Skin of body (tissue), 2 donors: Measurements from ENCODE around the gene MGAT4C. TPM values are rescaled to one million over a fixed set of nuclear protein-coding genes. Genes with fewer than 3 reads are reported as not detected.
A peak's percentile ranks its signal among the peaks of the same experiment; 100 is the strongest.
"Not testable (repeated sequence)": the region's sequence is repeated elsewhere in the genome, so short reads cannot be mapped to it uniquely, and the experiment has no call there.

Experiments used
- DNase-seq: peaks from one replicate; lab custom pipeline; 2025; lab: John Stamatoyannopoulos, UW
- total RNA-seq: library from RNA; depleted of rRNA; stranded (reverse); fragments of >200 nt; gene quantifications from one replicate; pipeline ENCODE4 v1.2.3, GENCODE V29; 2014

MGAT4C gene
- total RNA-seq, 1 donor from 2014 or later: 0.79 TPM

GRCh38 chr12:86137936-86138335 lies 118.3 kb downstream of the MGAT4C start:
- DNase-seq: no peak

DNA sequence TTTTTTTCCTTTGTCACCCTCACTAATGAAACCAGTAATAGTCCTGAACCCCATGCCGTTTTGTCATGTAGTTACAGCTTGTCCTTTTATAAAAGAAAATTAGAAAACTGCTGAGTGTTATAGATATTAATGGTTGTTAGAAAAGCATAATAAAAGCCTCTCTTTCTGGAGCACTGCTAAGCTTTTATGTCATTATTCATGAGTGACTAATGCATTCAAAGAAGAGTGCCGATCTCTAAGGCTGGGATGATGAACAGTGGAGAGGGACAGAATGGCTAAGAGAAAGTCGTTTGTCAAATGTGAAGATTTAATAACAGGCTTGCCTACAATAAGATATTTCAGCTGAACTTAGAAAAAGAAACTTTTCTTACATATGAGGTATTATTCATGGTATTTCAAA lies 121.6 kb downstream of the MGAT4C start:
- DNase-seq: no peak

DNA sequence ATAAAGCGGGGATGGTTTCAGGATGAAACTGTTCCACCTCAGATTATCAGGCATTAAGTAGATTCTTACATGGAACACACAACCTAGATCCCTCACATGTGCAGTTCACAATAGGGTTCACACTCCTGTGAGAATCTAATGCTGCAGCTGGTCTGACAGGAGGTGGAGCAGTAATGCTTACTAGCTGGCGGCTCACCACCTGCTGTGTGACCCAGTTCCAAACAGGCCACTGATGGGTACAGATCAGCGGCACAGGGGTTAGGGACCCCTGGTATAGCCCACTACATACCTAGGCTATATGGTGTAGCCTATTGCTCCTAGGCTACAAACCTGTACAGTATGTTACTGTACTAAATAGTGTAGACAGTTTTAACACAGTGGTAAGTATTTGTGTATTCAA lies 129.3 kb downstream of the MGAT4C start:
- DNase-seq: not testable (repeated sequence)

- no peak for DNase-seq
These were observed 133.2 kb downstream of the MGAT4C start for GRCh38 chr12:86122846-86123468.

- DNase-seq: no peak
These were observed 138.0 kb downstream of the MGAT4C start for GRCh38 chr12:86118161-86118560.

DNA sequence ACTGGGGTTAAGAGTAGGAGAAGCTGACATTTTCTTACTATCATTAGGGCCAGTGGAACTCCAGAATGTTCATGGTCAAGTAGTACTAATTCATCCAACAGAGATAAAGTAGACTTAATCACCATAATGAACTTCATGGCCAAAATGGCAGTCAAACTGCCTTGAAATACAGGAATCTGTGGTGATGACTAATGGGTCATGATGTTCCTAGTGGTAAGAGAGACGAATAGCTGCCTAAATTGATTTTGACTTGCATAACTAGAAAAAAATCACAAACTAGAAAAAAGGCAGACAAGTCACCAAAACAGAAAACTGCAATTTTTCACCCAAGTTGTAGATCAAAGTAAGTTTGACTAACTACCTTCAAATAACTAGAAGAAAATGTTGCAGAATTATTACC lies 138.5 kb downstream of the MGAT4C start:
- DNase-seq: no peak

DNA sequence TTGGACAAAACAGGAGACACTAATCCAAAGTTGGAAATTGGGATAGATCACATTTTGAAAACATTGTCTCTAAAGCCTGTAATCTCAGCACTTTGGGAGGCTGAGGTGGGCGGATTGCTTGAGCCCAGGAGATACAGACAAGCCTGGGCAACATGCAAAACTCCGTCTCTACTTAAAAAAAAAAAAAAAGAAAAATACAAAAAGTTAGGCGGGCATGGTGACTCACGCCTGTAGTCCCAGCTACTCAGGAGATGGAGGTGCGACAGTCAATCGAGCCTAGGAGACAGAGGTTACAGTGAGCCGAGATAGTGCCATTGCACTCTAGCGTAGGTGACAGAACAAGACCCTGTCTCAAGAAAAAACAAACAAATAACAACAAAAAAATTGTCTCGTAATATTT lies 152.1 kb downstream of the MGAT4C start:
- DNase-seq: no peak

DNA sequence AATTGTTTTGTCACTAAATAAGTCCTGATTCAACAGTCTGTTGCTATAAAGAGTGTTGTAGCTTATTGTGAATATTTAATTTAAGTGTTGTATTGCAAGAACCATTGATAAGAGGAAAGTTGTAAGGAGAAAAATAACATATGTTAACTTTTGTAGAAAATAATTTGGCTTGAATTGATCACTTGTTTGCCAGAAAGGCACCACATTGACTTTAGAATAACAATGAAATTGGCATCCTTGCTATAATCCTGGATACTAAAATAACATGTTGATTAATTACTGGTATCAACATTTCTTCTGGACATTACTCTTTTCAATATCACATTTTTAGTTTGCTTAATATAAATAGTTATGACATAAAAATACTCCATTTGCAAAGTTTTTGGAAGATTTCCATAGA lies 159.0 kb downstream of the MGAT4C start:
- DNase-seq: no peak

DNA sequence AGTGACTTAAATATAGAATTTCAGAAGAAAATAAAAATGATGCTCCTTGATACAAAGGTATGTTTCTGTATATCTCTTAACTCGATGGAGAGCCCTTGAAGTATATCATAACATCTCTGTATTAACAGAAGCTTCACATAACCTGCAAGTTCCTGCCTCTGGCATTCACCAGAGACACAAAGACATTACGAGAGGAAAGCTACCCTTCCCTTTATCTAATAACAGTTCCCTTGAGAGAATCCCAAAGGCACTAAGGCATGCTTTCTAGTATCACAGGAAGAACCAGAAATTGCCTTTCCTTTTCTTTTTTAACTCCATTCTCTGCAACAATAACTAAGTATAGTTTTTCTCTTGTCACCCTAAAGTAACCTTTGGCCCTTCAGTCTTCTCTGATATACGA lies 164.5 kb downstream of the MGAT4C start:
- no peak for DNase-seq

- DNase-seq: peak; percentile 2
These were observed 174.3 kb downstream of the MGAT4C start for GRCh38 chr12:86081843-86082242.

DNA sequence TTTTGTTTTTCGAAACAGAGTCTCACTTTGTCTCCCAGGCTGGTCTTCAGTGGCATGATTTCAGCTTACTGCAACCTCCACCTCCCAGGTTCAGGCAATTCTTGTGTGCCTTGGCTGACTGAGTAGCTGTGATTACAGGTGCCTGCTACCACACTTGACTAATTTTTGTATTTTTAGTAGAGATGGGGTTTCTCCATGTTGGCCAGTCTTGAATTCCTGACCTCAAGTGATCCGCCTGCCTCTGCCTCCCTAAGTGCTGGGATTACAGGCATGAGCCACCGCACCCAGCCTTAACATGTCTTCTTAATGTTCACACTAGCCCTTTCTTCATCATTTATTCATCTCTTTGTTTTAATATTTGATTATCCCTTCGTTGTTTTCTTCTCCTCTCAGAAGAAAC lies 197.1 kb downstream of the MGAT4C start:
- not testable (repeated sequence) for DNase-seq

GRCh38 chr12:86057092-86057845 lies 198.9 kb downstream of the MGAT4C start:
- DNase-seq: no peak

GRCh38 chr12:86052921-86053320 lies 203.3 kb downstream of the MGAT4C start:
- no peak for DNase-seq

DNA sequence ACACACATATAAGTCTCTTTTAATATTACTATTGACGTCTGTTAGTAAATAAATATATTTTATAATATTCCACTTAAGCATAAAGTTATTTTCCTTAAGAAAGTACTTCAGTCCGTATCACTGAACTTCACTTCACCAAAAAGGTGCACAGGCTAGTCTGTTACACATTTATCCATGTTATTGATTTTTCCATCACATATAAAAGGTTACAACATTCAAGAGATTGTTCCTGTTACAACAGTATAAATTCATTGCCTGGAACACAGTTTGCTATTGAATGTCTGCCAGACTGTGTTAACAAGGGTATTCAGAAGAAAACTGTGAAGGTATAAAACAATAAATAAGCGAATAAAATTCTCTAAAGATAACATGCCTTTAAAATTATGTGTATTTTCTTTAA lies 206.2 kb downstream of the MGAT4C start:
- no peak for DNase-seq

DNA sequence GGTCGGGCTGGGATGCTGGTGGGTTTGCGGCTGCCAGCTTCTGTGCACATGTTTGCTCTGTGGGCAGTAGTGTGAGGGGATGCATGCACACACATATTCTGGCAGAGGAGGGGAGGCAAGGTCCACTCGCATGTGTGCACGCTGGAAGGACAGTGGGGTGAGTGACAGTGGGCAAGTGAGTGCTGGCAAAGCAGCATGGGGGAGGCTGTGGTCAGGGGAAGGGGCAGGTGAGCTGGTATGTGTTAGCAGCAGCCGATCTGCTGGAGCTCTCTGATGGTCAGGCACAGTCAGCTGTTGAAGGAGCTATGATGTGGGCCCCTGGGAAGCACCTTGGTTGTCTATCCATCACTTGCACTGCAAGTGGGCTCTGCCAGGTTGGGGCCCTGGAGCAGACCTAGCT lies 211.8 kb downstream of the MGAT4C start:
- DNase-seq: no peak

DNA sequence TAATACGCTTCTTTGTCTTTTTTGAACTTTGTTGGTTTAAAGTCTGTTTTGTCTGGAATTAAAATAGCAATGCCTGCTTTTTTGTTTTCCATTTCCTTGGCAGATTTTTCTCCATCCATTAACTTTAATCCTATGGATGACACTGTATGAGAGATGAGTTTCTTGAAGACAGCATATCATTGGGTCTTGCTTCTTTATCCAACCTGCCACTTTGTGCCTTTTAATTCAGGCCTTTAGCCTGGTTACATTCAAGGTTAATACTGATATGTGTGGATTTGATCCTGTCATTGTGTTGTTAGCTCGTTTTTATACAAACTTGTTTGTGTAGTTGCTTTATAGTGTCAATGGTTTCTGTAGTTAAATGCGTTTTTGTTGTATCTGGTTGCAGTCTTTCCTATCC lies 214.1 kb downstream of the MGAT4C start:
- no peak for DNase-seq

- no peak for DNase-seq
These were observed 237.8 kb downstream of the MGAT4C start for GRCh38 chr12:86018361-86018760.

GRCh38 chr12:86015026-86015425 lies 241.2 kb downstream of the MGAT4C start:
- no peak for DNase-seq

DNA sequence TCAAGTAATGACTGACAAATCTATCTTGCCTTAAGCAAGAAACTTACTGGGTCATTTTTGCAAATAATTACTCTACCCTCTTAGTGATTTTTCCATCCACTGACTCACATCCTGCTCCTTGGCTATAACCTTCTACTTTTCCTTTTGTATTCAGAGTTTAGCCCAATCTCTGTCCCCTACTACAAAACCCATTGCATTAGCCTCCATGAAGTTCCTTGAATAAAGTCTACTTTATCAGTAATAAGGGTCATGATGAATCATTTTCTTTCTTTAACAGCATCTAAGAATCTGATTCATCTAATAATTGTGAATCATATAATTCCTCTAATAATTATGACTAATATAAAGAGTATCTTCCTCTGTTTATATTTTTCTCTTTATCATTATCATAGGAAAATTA lies 249.5 kb downstream of the MGAT4C start:
- no peak for DNase-seq

GRCh38 chr12:85998074-85998473 lies 258.1 kb downstream of the MGAT4C start:
- no peak for DNase-seq

DNA sequence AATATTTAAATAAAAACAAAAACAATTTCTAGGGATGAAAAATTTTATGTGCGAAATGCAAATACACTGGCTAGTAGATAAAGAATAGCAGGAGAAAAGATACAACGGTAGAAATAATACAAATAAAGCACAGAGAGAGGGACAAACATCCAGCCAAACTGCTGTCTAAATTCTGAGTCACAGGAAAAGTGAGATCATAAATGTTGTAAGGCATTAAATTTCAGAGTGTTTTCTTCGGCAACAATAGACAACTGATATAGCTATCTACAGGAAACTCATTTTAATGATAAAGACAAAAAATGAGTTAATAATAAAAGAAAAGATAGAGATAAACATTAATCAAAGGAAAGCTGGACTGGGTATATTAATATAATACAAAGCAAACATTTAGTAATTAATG lies 259.9 kb downstream of the MGAT4C start:
- DNase-seq: no peak

DNA sequence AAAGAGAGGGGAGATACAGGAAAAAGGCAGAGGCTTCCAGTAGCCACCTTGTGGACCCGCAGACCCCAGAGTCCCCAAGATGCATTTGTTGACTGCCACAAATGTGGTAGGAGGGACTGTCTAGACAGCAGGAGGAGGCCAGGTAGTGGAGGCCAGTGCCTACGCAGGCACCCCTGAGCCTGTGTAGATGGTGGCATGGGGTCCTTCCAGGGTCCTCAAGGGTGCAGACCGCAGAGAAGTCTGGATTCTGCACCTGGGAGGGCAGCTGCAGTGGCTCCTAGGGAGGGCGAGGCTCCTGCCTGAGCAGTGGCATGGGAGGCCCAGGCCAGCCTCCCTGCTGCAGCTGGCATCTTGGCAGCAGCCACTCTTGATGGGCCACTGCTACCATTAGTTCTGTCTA lies 262.4 kb downstream of the MGAT4C start:
- no peak for DNase-seq

GRCh38 chr12:85985996-85986395 lies 270.2 kb downstream of the MGAT4C start:
- no peak for DNase-seq
